LNCAP (cell line): ENCODE measurements around the gene GLIS1.

Experiments used
- TF ChIP-seq, protein P1 (sequence below): fragments of 450-650 bp; IDR thresholded peaks from 2 replicates; pipeline ENCODE4 v1.5.1; 2017; ENCODE audit warnings: mild to moderate bottlenecking

GLIS1 gene

DNA sequence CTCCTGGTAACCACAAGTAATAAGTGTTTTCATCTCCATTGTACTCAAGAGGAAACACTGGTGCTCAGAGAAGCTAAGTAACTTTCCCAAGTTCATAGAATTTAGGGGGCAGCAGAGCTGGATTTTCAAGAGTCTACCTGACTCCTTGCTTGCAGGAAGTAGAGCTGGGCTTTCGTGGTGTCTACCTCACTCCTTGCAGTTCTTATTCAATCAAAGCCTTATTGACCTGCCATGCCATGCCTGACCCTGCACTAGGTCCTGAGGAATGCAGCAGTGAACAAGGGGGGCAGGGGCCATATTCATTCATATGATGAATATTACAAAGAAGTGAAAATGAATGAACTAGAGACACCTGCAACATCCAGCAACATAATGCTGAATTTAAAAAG is 93.3 kb downstream of the GLIS1 start:
- TF ChIP-seq, protein P1, sequence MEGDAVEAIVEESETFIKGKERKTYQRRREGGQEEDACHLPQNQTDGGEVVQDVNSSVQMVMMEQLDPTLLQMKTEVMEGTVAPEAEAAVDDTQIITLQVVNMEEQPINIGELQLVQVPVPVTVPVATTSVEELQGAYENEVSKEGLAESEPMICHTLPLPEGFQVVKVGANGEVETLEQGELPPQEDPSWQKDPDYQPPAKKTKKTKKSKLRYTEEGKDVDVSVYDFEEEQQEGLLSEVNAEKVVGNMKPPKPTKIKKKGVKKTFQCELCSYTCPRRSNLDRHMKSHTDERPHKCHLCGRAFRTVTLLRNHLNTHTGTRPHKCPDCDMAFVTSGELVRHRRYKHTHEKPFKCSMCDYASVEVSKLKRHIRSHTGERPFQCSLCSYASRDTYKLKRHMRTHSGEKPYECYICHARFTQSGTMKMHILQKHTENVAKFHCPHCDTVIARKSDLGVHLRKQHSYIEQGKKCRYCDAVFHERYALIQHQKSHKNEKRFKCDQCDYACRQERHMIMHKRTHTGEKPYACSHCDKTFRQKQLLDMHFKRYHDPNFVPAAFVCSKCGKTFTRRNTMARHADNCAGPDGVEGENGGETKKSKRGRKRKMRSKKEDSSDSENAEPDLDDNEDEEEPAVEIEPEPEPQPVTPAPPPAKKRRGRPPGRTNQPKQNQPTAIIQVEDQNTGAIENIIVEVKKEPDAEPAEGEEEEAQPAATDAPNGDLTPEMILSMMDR = no peak

DNA sequence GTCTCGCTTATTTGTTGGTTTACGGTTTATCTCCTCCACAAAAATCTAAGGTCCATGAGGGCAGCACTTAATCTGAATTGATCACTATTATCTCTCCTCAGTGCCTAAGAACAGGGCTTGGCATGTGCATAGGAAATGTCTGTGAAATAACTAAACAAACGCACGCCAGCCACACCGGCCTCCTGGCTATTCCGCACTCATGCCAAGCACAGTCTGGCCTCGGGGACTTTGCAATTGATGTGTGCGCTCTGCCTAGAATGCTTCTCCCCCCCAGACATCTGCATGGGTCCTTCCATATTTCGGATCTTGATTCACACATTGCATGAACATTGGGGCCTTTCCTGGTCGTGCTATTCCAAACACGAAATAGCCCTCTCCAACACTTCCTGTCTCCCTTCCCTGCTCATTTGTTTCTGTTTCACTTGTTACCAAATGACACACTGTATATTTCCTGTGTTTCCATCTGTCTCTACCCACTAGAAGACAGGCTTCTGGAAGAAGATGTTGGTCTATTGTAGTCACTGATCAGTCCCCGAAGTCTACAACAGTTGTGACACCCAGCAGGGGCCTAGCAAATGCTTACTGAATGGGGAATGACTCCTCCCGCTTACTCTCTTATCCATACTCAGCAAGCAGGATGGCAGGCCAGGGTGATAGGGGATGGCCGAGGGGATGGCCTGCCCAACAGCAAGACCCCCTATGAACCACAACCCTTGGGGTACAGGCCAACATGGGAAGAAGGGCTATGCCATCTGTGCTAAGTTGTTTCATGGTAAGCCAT is 93.9 kb downstream of the GLIS1 start:
- TF ChIP-seq, protein P1 = no peak

DNA sequence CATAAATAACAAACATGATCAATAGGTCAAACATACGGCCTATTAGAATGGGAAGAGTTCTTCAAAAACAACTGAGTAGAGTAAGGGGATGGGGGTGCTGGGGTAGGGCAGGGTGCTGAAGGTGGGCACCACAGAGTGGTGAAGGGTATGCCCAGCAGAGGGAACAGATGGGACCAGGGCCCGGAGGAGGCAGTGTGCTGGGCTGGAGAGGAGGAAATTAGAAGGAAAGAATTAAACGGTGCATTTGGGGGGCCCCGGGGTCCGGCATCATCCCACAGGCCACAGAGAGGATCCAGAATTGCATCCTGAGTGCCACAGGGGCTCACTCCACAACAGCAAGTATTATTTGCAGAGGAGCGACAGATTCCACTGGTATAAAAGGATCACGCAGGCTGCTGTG is 94.5 kb downstream of the GLIS1 start:
- TF ChIP-seq, protein P1 = no peak

DNA sequence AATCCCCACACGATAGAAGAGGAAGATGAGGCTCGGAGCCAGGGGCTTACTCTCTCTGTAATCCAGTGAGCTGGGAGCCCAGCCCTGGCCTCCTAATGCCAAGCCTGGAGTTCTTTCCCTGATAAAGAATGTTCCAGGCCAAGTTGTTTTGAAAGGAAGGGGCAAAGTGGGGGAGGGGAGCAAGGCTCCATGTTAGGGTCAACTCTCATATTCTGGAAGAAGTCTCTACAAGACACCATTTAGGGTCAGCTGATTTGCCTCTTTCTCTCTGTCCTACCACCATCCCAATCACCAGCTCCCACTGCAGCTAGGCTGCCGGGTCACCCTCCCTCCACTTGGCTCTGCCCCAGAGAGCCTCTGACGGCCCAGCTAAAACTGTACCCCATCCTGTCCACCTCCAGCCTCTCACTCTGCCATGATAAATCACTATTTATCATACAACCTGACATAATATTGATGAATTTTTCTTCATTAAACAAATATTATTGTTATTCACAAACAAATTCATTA is 95.0 kb downstream of the GLIS1 start:
- TF ChIP-seq, protein P1 = no peak

DNA sequence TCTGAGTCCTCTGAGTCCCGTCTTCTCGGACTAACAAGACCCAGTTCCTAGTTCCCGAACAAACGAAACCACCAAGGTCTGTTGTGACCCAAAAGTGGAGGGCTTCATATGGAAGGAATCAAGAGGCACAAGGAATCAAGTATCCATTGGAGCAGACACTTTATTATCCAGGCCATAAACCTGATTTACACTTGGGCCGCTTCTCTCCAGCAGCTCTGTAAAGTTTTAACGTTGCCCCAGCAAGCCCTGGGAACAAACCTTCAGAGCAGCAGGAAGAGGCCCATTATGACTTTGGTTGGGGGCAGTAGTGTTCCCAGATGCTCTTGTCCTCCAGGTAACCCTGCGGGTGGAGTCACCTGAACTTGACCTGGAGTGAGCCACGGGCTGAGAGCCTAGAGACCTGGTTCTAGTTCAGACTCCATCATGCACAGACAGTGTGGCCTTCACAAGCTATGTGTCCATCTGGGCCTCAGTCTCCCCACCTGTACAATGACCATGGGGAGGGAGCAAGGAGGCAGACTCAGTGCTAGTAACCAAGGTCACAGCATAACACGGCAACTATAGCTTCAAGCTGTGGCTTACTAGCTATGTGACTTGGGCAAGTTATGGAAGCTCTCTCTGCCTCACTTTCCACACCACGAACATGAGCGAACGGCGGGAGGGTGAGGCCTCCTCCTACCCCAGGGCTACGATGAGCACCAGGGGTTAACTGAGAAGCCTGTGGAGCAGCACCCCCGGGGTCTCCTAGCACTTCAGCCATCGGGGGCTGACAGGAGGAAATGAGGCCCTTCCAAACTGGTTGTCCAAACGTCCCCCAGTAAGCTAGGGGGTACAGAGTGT is 95.7 kb downstream of the GLIS1 start:
- TF ChIP-seq, protein P1 = no peak

DNA sequence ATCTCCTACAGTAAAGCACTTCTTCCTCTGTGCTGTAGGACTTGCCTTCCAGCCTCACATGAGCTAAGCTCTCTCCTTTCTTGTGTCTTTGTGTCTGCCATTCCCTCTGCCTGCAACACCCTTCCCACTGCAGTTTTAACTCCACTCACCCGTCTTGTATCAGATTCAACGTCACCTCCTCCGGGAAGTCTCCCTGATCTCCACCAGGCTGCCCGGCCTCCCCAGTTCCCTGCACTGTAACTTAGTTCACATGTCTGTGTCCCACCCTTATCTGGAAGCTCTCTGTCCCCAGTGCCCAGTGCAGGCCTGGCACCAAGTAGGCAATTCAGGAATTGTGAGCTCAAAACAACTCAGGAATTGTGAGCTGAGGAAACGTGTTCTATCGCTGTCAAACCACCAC is 96.4 kb downstream of the GLIS1 start:
- TF ChIP-seq, protein P1 = no peak

DNA sequence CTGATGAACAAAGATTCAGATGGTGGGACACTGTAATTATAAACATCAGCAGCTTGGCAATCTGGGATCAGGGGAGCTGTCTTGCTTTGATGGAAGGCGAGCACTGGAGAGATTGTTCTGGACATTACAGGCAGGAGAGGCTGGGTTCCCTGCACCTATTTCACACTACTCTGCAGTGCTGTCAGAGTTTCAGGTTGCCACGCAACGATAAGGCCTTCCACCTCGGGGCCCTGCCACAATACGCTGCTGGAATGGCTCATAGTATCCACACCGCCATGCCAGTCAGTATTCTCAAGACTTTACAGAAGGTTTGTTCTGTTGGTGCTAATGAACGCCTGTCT is 96.8 kb downstream of the GLIS1 start:
- TF ChIP-seq, protein P1 = no peak
